ENCODE measurements around the gene EPB41L4A.

- TF ChIP-seq CTCF (IDR thresholded peaks at IDR 0.05; ENCODE audit: insufficient read depth, low read depth, low read length) (no peak), EZH2 (IDR thresholded peaks at IDR 0.05; ENCODE audit: insufficient read depth, low read length) (no peak)
Observed at GRCh38 chr5:112183103-112183711, 235.9 kb downstream of the EPB41L4A start.
